Panc1 (cell line): ENCODE results near the gene WDFY1. TPM values are rescaled to one million over a fixed set of nuclear protein-coding genes. Genes with fewer than 3 reads are reported as not detected.

Experiments used
- ATAC-seq: fragments of 200-7000 bp; cut with Tn5 transposase; 2 replicates; pipeline ENCODE4 v1.9.1; 2020; ENCODE audit warnings: mild to moderate bottlenecking, moderate library complexity
- BruUV-seq: library from RNA; stranded (reverse); fragments of 400-500 nt; replicated peaks from 2 replicates; lab custom pipeline; 2021; lab: Mats Ljungman, UMichigan
- CTCF ChIA-PET: fragments of 300-600 bp; sonication (Branson Sonifier 250); formaldehyde crosslinking; loops from one replicate; lab custom pipeline; 2022; ENCODE audit warnings: antibody characterized with exemption; lab: Charles Lee
- POLR2A ChIA-PET: fragments of 300-600 bp; sonication (Branson Sonifier 250); formaldehyde crosslinking; loops from one replicate; lab custom pipeline; 2022; ENCODE audit warnings: antibody characterized with exemption; lab: Charles Lee
- DNase-seq: peaks from one replicate; pipeline ENCODE4 v3.0.0-alpha.2; 2010; ENCODE audit warnings: low read depth, low spot score
- H3K27ac ChIP-seq: 2 replicates; pipeline ENCODE4 v1.5.1; 2011; ENCODE audit warnings: mild to moderate bottlenecking, low read length, inconsistent platforms
- H3K27me3 ChIP-seq: fragments of 200-500 bp; sonication (Bioruptor generic); 2 replicates; pipeline ENCODE4 v1.6.0; 2014; ENCODE audit warnings: low read length, inconsistent platforms; ENCODE audit not compliant: control insufficient read depth, insufficient read depth
- H3K36me3 ChIP-seq: fragments of 200-500 bp; sonication (Bioruptor generic); 2 replicates; pipeline ENCODE4 v1.5.1; 2014; ENCODE audit warnings: inconsistent platforms, mild to moderate bottlenecking, low read length, moderate library complexity; ENCODE audit not compliant: control insufficient read depth, insufficient read depth
- H3K4me1 ChIP-seq: 2 replicates; pipeline ENCODE4 v1.5.1; 2011; ENCODE audit warnings: inconsistent platforms, mild to moderate bottlenecking, low read length, moderate library complexity; ENCODE audit not compliant: control insufficient read depth, insufficient read depth
- H3K4me3 ChIP-seq, 2 experiments: 2 replicates each; pipeline ENCODE4 v1.5.1; 2011 to 2012; ENCODE audit warnings: low read depth in 2 of 2, low read length in 2 of 2, mild to moderate bottlenecking in 2 of 2, inconsistent platforms in 1 of 2, moderate library complexity in 1 of 2
- H3K9me3 ChIP-seq: fragments of 200-500 bp; sonication (Bioruptor generic); 2 replicates; pipeline ENCODE4 v1.5.1; 2014; ENCODE audit warnings: low read depth, mild to moderate bottlenecking, inconsistent platforms, low read length, moderate library complexity; ENCODE audit not compliant: control insufficient read depth, insufficient read depth
- CTCF ChIP-seq: fragments of 450-650 bp; IDR thresholded peaks from 2 replicates; pipeline ENCODE4 v1.5.1; 2017; ENCODE audit warnings: mild to moderate bottlenecking
- POLR2AphosphoS5 ChIP-seq: IDR thresholded peaks from 2 replicates; pipeline ENCODE4 v1.6.1; 2012; ENCODE audit warnings: mild to moderate bottlenecking, low read depth, low read length, moderate library complexity
- REST ChIP-seq, 2 experiments: IDR thresholded peaks; 2 replicates each; pipeline ENCODE4 v1.6.1; 2011 to 2012; ENCODE audit warnings: low read depth in 2 of 2, control low read depth in 1 of 2, low read length in 1 of 2, mild to moderate bottlenecking in 1 of 2, moderate library complexity in 1 of 2; ENCODE audit not compliant: insufficient read depth in 1 of 2
- SIN3A ChIP-seq: IDR thresholded peaks from 2 replicates; pipeline ENCODE4 v1.6.1; 2012; ENCODE audit warnings: low read depth, mild to moderate bottlenecking, low read length, moderate library complexity, borderline replicate concordance; ENCODE audit not compliant: insufficient read depth
- TCF7L2 ChIP-seq: IDR thresholded peaks from 2 replicates; pipeline ENCODE4 v1.6.1; 2011; ENCODE audit warnings: mild to moderate bottlenecking, low read depth, low read length, inconsistent platforms
- in situ Hi-C: cut with HindIII; loops from 2 replicates; pipeline ENCODE4 v1.10.0; 2016; ENCODE audit warnings: low sequenced_read_pairs, low pct_unique_long_range_greater_than_20kb
- intact Hi-C: fragments of 100-400 bp; cut with micrococcal nuclease; formaldehyde crosslinking; loops from one replicate; pipeline ENCODE4 v1.10.0; 2022; ENCODE audit not compliant: unreplicated experiment
- total RNA-seq: library from RNA; stranded (reverse); gene quantifications from one replicate; pipeline ENCODE4 v1.2.1, GENCODE V29; 2021; ENCODE audit not compliant: unreplicated experiment

The WDFY1 gene
- total RNA-seq, 1 experiment from 2014 or later: 48.5 TPM

- in situ Hi-C loops (no loop called here), intact Hi-C loops (no loop called here)
- peak overlapping the region in 1 of 2 experiments; percentile 4; a peak in 1 of 4 replicates for H3K4me3 ChIP-seq
- H3K36me3 ChIP-seq: no peaks in the 10 kb centered on the region
- DNase-seq: no peak
- TF ChIP-seq POLR2AphosphoS5 (no peak), TCF7L2 (no peak), SIN3A (no peak), CTCF (no peak), REST (IDR thresholded peaks at IDR 0.05; ENCODE audit: insufficient read depth in 1 of 2, low read depth in 2 of 2, low read length in 1 of 2) (no peak)
- BruUV-seq: no TSS peak
- ChIA-PET POLR2A (interaction anchor here (0.7 kb wide), 1 partner anchor 123 kb away, joined by 4 read pairs; no protein-coding TSS in a partner anchor), CTCF (interaction anchor here (1.2 kb wide), 1 partner anchor 293 kb away, joined by 3 read pairs; no protein-coding TSS in a partner anchor)
- ATAC-seq: peak; percentile 54; the same call in 1 of the 2 replicates
- H3K4me1 ChIP-seq: no peaks in the 10 kb centered on the region
- peaks cover 8% of the 10 kb centered on the region; the same call in 1 of the 2 replicates for H3K27me3 ChIP-seq
- H3K9me3 ChIP-seq: no peaks in the 10 kb centered on the region
- no peak overlapping the region for H3K27ac ChIP-seq
Observed at GRCh38 chr2:223989856-223990232, 44.7 kb upstream of the WDFY1 start.

GRCh38 chr2:223989206-223989855, 44.2 kb upstream of the WDFY1 start:
- ChIA-PET CTCF (interaction anchor here (0.7 to 1.2 kb wide), 2 partner anchors 19 to 294 kb away, joined by 3 to 4 read pairs; no protein-coding TSS in a partner anchor), POLR2A (no interaction called here)
- ATAC-seq (peak; percentile 82), DNase-seq (no peak)
- H3K27me3 ChIP-seq: peaks cover 10% of the 10 kb centered on the region; the same call in 1 of the 2 replicates
- H3K4me3 ChIP-seq: peak overlapping the region in 1 of 2 experiments; percentile 4; a peak in 1 of 4 replicates
- no peak overlapping the region for H3K27ac ChIP-seq
- TF ChIP-seq CTCF (peak; percentile 67), TCF7L2 (no peak)
- no peaks in the 10 kb centered on the region for H3K36me3 ChIP-seq
- no TSS peak for BruUV-seq
- H3K9me3 ChIP-seq: no peaks in the 10 kb centered on the region
- in situ Hi-C loops: no loop called here
- H3K4me1 ChIP-seq: no peaks in the 10 kb centered on the region
- intact Hi-C loops: no loop called here
